Liver (tissue), 9 donors: ENCODE data around the gene PIGP. TPM values are rescaled to one million over a fixed set of nuclear protein-coding genes. Genes with fewer than 3 reads are reported as not detected.

ENCODE experiments used
- DNase-seq: peaks from one replicate; pipeline ENCODE4 v3.0.0-alpha.2; 2017; ENCODE audit warnings: low spot score
- H3K27ac ChIP-seq, 2 donors: one replicate each; pipeline ENCODE4 v1.7.0; 2013; ENCODE audit warnings: inconsistent platforms in 2 of 2, low read length in 2 of 2, control low read depth in 1 of 2, low read depth in 1 of 2, mild to moderate bottlenecking in 1 of 2
- H3K27me3 ChIP-seq, 4 donors: one replicate each; pipeline versions ENCODE4 v1.6.1 to v1.7.0; 2013; ENCODE audit warnings: low read length in 3 of 4, inconsistent platforms in 1 of 4, mild to moderate bottlenecking in 1 of 4, moderate library complexity in 1 of 4; ENCODE audit not compliant: control insufficient read depth in 4 of 4, insufficient read depth in 4 of 4
- H3K36me3 ChIP-seq, 4 donors: one replicate each; pipeline versions ENCODE4 v1.6.1 to v1.7.0; 2013; ENCODE audit warnings: low read length in 3 of 4, mild to moderate bottlenecking in 3 of 4, low read depth in 1 of 4, moderate library complexity in 1 of 4; ENCODE audit not compliant: control insufficient read depth in 4 of 4, insufficient read depth in 3 of 4
- H3K4me1 ChIP-seq, 4 donors: one replicate each; pipeline versions ENCODE4 v1.6.1 to v1.7.0; 2013; ENCODE audit warnings: low read length in 3 of 4, mild to moderate bottlenecking in 3 of 4, moderate library complexity in 1 of 4; ENCODE audit not compliant: control insufficient read depth in 4 of 4, insufficient read depth in 4 of 4
- H3K4me3 ChIP-seq, 3 donors: one replicate each; pipeline versions ENCODE4 v1.6.1 to v1.7.0; 2013; ENCODE audit warnings: low read length in 3 of 3, control low read depth in 1 of 3, low read depth in 1 of 3, mild to moderate bottlenecking in 1 of 3
- H3K9ac ChIP-seq, 2 donors: one replicate each; pipeline ENCODE4 v1.7.0; 2013; ENCODE audit warnings: low read length in 2 of 2, mild to moderate bottlenecking in 2 of 2, moderate library complexity in 2 of 2, control low read depth in 1 of 2, low read depth in 1 of 2
- H3K9me3 ChIP-seq, 4 donors: one replicate each; pipeline versions ENCODE4 v1.6.1 to v1.7.0; 2013; ENCODE audit warnings: low read length in 3 of 4; ENCODE audit not compliant: control insufficient read depth in 4 of 4
- EGR1 ChIP-seq, 2 donors: IDR thresholded peaks; 2 replicates each; pipeline ENCODE4 v1.6.1; 2016 to 2018; ENCODE audit warnings: antibody characterized with exemption in 2 of 2, low read depth in 2 of 2
- FOXA1 ChIP-seq: IDR thresholded peaks from 2 replicates; pipeline ENCODE4 v1.6.1; 2016; ENCODE audit warnings: antibody characterized with exemption
- GABPA ChIP-seq, 2 donors: IDR thresholded peaks in 1 of 2; conservative IDR thresholded peaks in 1 of 2; 2 replicates each; pipeline ENCODE4 v1.6.1; 2016; ENCODE audit warnings: antibody characterized with exemption in 2 of 2, mild to moderate bottlenecking in 1 of 2, moderate library complexity in 1 of 2
- HNF4A ChIP-seq, 2 donors: conservative IDR thresholded peaks; 2 replicates each; pipeline ENCODE4 v1.6.1; 2016; ENCODE audit warnings: antibody characterized with exemption in 2 of 2, mild to moderate bottlenecking in 2 of 2
- HNF4G ChIP-seq: IDR thresholded peaks from 2 replicates; pipeline ENCODE4 v1.6.1; 2016; ENCODE audit warnings: antibody characterized with exemption
- NR2F2 ChIP-seq: IDR thresholded peaks from 2 replicates; pipeline ENCODE4 v1.6.1; 2016; ENCODE audit warnings: antibody characterized with exemption
- RAD21 ChIP-seq, 2 donors: IDR thresholded peaks; 2 replicates each; pipeline ENCODE4 v1.6.1; 2016; ENCODE audit warnings: antibody characterized with exemption in 2 of 2, mild to moderate bottlenecking in 2 of 2
- REST ChIP-seq: IDR thresholded peaks from 2 replicates; pipeline ENCODE4 v1.6.1; 2016; ENCODE audit warnings: antibody characterized with exemption, mild to moderate bottlenecking
- SP1 ChIP-seq: IDR thresholded peaks from 2 replicates; pipeline ENCODE4 v1.6.1; 2018; ENCODE audit warnings: antibody characterized with exemption, mild to moderate bottlenecking
- TAF1 ChIP-seq: conservative IDR thresholded peaks from 2 replicates; pipeline ENCODE4 v1.6.1; 2016; ENCODE audit warnings: antibody characterized with exemption, mild to moderate bottlenecking
- YY1 ChIP-seq: IDR thresholded peaks from 2 replicates; pipeline ENCODE4 v1.6.1; 2016; ENCODE audit warnings: antibody characterized with exemption, mild to moderate bottlenecking
- WGBS: extraction: QIAGEN DNeasy Blood & Tissue Kit; methylation state at CpG from one replicate; pipeline ENCODE4 v1.1.7; 2013; 5-methylcytosine and 5-hydroxymethylcytosine counted together
- polyA plus RNA-seq, 2 donors: library from polyadenylated mRNA; stranded (reverse) in 1 of 2; unstranded in 1 of 2; fragments of 200-250 nt in 1 of 2; fragments of >200 nt in 1 of 2; fragmentation: Nextera tagmentation in 1 of 2; extraction: Ambion mirVana in 1 of 2; gene quantifications; one replicate each; pipeline versions ENCODE4 v1.2.1 to v1.2.3, GENCODE V29; 2013 to 2015
- total RNA-seq, 2 donors: library from RNA; depleted of rRNA; stranded (reverse); fragments of >200 nt; gene quantifications; one replicate each; pipeline ENCODE4 v1.2.3, GENCODE V29; 2014
- TF ChIP-seq, protein P1 (sequence below): IDR thresholded peaks from 2 replicates; pipeline ENCODE4 v1.6.1; 2016; ENCODE audit warnings: antibody characterized with exemption
- TF ChIP-seq, protein P2 (sequence below): IDR thresholded peaks from 2 replicates; pipeline ENCODE4 v1.6.1; 2016; ENCODE audit warnings: antibody characterized with exemption
- donor health status: healthy.
- donor health status: healthy.
- donor health status: healthy.
- donor health status: healthy.
- donor health status: healthy.

PIGP gene
- total and polyA plus RNA-seq, 4 donors: 3.8 to 26.2 (median 11.7) TPM

DNA sequence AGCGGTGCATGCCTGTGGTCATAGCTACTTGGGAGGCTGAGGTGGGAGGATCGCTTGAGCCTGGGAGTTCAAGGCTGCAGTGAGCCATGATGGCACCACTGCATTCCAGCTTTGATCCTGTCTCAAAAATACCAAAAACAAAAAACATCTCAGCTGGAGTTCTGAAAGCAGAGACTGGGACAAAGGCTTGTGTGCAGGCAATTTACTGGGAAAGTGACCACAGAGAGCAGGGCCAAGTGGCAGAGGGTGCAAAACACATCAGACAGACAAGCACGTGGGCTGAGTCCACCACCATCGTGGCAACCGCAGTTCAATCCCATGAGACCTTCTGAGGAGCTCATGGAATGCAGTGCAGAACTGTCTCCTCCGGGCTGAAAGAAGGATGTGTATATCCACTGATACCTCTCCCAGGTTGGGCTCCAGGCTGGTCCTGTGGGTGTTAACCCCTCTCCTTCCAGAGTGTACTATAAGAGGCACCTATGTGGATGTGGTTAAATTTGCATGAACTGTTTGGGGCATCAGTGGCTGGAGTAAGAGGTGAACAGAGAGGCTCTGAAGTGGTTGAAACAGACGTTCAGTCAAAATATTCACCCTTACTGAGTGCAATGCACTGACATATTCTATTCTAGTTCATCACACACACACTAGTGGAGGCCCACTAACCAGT is 10.8 kb downstream of the PIGP start:
- H3K4me3 ChIP-seq: no peak overlapping the region
- TF ChIP-seq EGR1 (IDR thresholded peaks at IDR 0.05; ENCODE audit: low read depth in 2 of 2): no peak
- TF ChIP-seq RAD21 (IDR thresholded peaks at IDR 0.05): no peak
- TF ChIP-seq, protein P1, sequence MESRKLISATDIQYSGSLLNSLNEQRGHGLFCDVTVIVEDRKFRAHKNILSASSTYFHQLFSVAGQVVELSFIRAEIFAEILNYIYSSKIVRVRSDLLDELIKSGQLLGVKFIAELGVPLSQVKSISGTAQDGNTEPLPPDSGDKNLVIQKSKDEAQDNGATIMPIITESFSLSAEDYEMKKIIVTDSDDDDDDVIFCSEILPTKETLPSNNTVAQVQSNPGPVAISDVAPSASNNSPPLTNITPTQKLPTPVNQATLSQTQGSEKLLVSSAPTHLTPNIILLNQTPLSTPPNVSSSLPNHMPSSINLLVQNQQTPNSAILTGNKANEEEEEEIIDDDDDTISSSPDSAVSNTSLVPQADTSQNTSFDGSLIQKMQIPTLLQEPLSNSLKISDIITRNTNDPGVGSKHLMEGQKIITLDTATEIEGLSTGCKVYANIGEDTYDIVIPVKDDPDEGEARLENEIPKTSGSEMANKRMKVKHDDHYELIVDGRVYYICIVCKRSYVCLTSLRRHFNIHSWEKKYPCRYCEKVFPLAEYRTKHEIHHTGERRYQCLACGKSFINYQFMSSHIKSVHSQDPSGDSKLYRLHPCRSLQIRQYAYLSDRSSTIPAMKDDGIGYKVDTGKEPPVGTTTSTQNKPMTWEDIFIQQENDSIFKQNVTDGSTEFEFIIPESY: no peak
- no peak for TF ChIP-seq FOXA1
- no peak for TF ChIP-seq SP1
- no peak for TF ChIP-seq YY1

DNA sequence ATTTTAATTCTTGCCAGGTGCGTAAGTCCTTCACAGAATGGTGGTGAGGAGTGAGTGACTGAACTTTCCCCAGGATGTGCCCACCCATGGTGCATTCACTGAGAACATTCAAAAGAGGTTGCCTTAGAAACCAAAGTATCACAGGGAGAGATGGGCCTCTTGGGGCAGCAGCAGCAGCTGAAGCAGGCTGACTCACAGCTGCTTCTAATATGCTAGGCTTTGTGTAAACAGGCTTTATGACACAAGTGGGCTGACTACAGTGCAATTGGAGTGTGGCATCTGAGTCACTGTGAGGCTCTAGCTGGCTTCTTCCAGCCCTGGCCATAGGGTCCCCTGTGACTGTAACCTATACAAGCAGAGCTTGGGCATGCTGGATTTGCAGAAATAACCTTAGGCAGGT is 12.6 kb downstream of the PIGP start:
- Histone ChIP-seq H3K36me3 (peaks cover 0 to 5% (median 2%) of the 10 kb centered on the region in 4 donors), H3K9me3 (no peaks in the 10 kb centered on the region), H3K4me3 (no peak overlapping the region), H3K27ac (no peak overlapping the region), H3K9ac (no peak overlapping the region), H3K4me1 (no peaks in the 10 kb centered on the region), H3K27me3 (no peaks in the 10 kb centered on the region)
- 88% methylated on average over 1 of the region's 1 CpG for WGBS
- DNase-seq: no peak
- TF ChIP-seq HNF4A (conservative IDR thresholded peaks at IDR 0.05): no peak
- no peak for TF ChIP-seq GABPA (IDR thresholded peaks at IDR 0.05 in 1 of 2, conservative IDR thresholded peaks at IDR 0.05 in 1 of 2)
- no peak for TF ChIP-seq FOXA1
- TF ChIP-seq SP1: no peak
- TF ChIP-seq, protein P1: no peak

More for the DNA sequence above, 10.8 kb downstream of the PIGP start:
- no peak overlapping the region for H3K9ac ChIP-seq
- 88% methylated on average over 7 of the region's 7 CpGs for WGBS
- no peaks in the 10 kb centered on the region for H3K9me3 ChIP-seq
- peaks cover 0 to 10% (median 4%) of the 10 kb centered on the region in 4 donors for H3K36me3 ChIP-seq
- H3K27me3 ChIP-seq: no peaks in the 10 kb centered on the region
- H3K4me1 ChIP-seq: no peaks in the 10 kb centered on the region
- DNase-seq: no peak
- H3K27ac ChIP-seq: no peak overlapping the region

DNA sequence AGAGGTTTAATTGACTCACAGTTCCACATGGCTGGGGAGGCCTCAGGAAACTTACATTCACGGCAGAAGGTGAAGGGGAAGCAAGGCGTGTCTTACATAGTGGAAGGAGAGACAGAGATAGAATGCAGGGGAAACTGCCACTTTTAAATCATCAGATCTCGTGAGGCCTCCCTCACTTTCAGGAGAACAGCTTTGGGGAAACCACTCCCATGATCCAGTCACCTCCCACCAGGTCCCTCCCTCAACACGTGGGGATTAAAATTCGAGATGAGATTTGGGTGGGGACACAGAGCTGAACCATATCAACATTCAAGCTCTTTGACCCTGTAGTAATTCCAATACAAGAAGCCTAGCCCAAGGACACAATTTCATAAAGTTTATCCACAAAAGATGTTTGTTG is 13.7 kb downstream of the PIGP start:
- WGBS: 79% methylated on average over 5 of the region's 5 CpGs
- H3K27me3 ChIP-seq: no peaks in the 10 kb centered on the region
- H3K4me1 ChIP-seq: no peaks in the 10 kb centered on the region
- TF ChIP-seq HNF4G (no peak), NR2F2 (no peak), REST (no peak), TAF1 (no peak)
- TF ChIP-seq, protein P2, sequence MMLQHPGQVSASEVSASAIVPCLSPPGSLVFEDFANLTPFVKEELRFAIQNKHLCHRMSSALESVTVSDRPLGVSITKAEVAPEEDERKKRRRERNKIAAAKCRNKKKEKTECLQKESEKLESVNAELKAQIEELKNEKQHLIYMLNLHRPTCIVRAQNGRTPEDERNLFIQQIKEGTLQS: no peak
- no peaks in the 10 kb centered on the region for H3K9me3 ChIP-seq
- H3K4me3 ChIP-seq: no peak overlapping the region
- no peak overlapping the region for H3K27ac ChIP-seq
- H3K9ac ChIP-seq: no peak overlapping the region
- no peak for DNase-seq
- no peaks in the 10 kb centered on the region for H3K36me3 ChIP-seq
